GM23248 (cell line): ENCODE measurements around the gene DDOST. TPM values are rescaled to one million over a fixed set of nuclear protein-coding genes. Genes with fewer than 3 reads are reported as not detected.

Experiments
- DNase-seq: peaks from one replicate; pipeline ENCODE4 v3.0.0-alpha.2; 2015
- H2AFZ ChIP-seq: fragments of 200-600 bp; sonication (generic); 2 replicates; pipeline ENCODE4 v1.6.1; 2016; ENCODE audit warnings: antibody characterized with exemption
- H3F3A ChIP-seq: fragments of 200-600 bp; sonication (generic); 2 replicates; pipeline ENCODE4 v1.6.1; 2016; ENCODE audit warnings: mild to moderate bottlenecking, antibody characterized with exemption, mixed run types; ENCODE audit not compliant: insufficient read depth
- H3K27ac ChIP-seq: fragments of 200-600 bp; sonication (generic); 2 replicates; pipeline ENCODE4 v1.5.1; 2016; ENCODE audit warnings: mild to moderate bottlenecking
- H3K27me3 ChIP-seq: fragments of 200-600 bp; sonication (generic); replicated peaks from 2 replicates; pipeline ENCODE4 v1.6.1; 2016; ENCODE audit warnings: mild to moderate bottlenecking; ENCODE audit not compliant: insufficient read depth
- H3K36me3 ChIP-seq: fragments of 200-600 bp; sonication (generic); 2 replicates; pipeline ENCODE4 v1.6.1; 2016; ENCODE audit warnings: low read depth, mild to moderate bottlenecking
- H3K4me1 ChIP-seq: fragments of 200-600 bp; sonication (generic); 2 replicates; pipeline ENCODE4 v1.6.1; 2016; ENCODE audit warnings: mild to moderate bottlenecking; ENCODE audit not compliant: insufficient read depth
- H3K4me2 ChIP-seq: fragments of 200-600 bp; sonication (generic); one replicate; pipeline ENCODE4 v1.6.1; 2016; ENCODE audit warnings: mild to moderate bottlenecking; ENCODE audit not compliant: unreplicated experiment
- H3K4me3 ChIP-seq: fragments of 200-600 bp; sonication (generic); 2 replicates; pipeline ENCODE4 v1.5.1; 2016; ENCODE audit warnings: mild to moderate bottlenecking
- H3K79me2 ChIP-seq: fragments of 200-600 bp; sonication (generic); 2 replicates; pipeline ENCODE4 v1.6.1; 2016; ENCODE audit warnings: mild to moderate bottlenecking; ENCODE audit not compliant: insufficient read depth
- H3K9ac ChIP-seq: fragments of 200-600 bp; sonication (generic); 2 replicates; pipeline ENCODE4 v1.6.1; 2016; ENCODE audit warnings: mild to moderate bottlenecking
- H3K9me2 ChIP-seq: fragments of 200-600 bp; sonication (generic); 2 replicates; pipeline ENCODE4 v1.6.1; 2016; ENCODE audit warnings: mixed run types, mild to moderate bottlenecking, moderate library complexity; ENCODE audit not compliant: insufficient read depth
- H3K9me3 ChIP-seq: fragments of 200-600 bp; sonication (generic); one replicate; pipeline ENCODE4 v1.6.1; 2017; ENCODE audit warnings: low read depth
- H4K20me1 ChIP-seq: fragments of 200-600 bp; sonication (generic); 2 replicates; pipeline ENCODE4 v1.6.0; 2016; ENCODE audit not compliant: insufficient read depth
- EZH2 ChIP-seq: fragments of 200-600 bp; sonication (generic); IDR thresholded peaks from 2 replicates; pipeline ENCODE4 v1.6.1; 2018; ENCODE audit warnings: antibody characterized with exemption, mild to moderate bottlenecking; ENCODE audit not compliant: insufficient read depth, poor library complexity, severe bottlenecking
- EZH2phosphoT487 ChIP-seq: fragments of 200-600 bp; sonication (generic); IDR thresholded peaks from 2 replicates; pipeline ENCODE4 v1.6.1; 2018; ENCODE audit warnings: antibody characterized with exemption, moderate library complexity, mild to moderate bottlenecking, low read depth; ENCODE audit not compliant: insufficient read depth
- WGBS, 2 experiments: methylation state at CpG; one replicate each; pipeline ENCODE4 v1.1.6; 2015 to 2017; ENCODE audit warnings: low lambda C conversion rate in 2 of 2, low coverage in 1 of 2; ENCODE audit errors: missing lambda C conversion rate in 2 of 2; 5-methylcytosine and 5-hydroxymethylcytosine counted together
- in situ Hi-C: fragments of 300-500 bp; cut with MboI; formaldehyde crosslinking; loops from 2 replicates; pipeline ENCODE4 v1.15.0; 2020
- polyA plus RNA-seq: library from polyadenylated mRNA; unstranded; fragments of >200 nt; fragmentation: Nextera tagmentation; extraction: Ambion mirVana; gene quantifications from 2 replicates; pipeline ENCODE4 v1.2.1, GENCODE V29; 2016
- total RNA-seq: library from RNA; depleted of rRNA; stranded (reverse); fragments of >200 nt; shearing (Covaris generic); gene quantifications from 2 replicates; pipeline ENCODE4 v1.2.3, GENCODE V29; 2014

DDOST gene
- total and polyA plus RNA-seq, 2 experiments from 2014 or later, result 348 to 356 TPM

- H3K79me2 ChIP-seq, result peaks cover 5% of the 10 kb centered on the region; the same call in 1 of the 2 replicates
- DNase-seq, result no peak
- H3K27ac ChIP-seq, result no peak overlapping the region
- no peaks in the 10 kb centered on the region for H3K9me3 ChIP-seq
- H3K4me3 ChIP-seq, result no peak overlapping the region
- no peak overlapping the region for H3K4me2 ChIP-seq
- no peak overlapping the region for H3K9ac ChIP-seq
- 78 to 82% methylated on average over 6 of the region's 6 CpGs for WGBS, 2 experiments
- no peak overlapping the region for H2AFZ ChIP-seq
- H3K4me1 ChIP-seq, result no peaks in the 10 kb centered on the region
- no peaks in the 10 kb centered on the region for H3K9me2 ChIP-seq
- H3K36me3 ChIP-seq, result peaks cover 21% of the 10 kb centered on the region; the same call in 1 of the 2 replicates
- no peaks in the 10 kb centered on the region for H4K20me1 ChIP-seq
- in situ Hi-C loops, result no loop called here
- TF ChIP-seq EZH2phosphoT487, result no peak
- TF ChIP-seq EZH2, result no peak
- no peaks in the 10 kb centered on the region for H3K27me3 ChIP-seq
- no peaks in the 10 kb centered on the region for H3F3A ChIP-seq
Measured at GRCh38 chr1:20643080-20643479, 18.1 kb downstream of the DDOST start.

GRCh38 chr1:20641975-20642374, 19.2 kb downstream of the DDOST start:
- in situ Hi-C loops, result no loop called here
- no peaks in the 10 kb centered on the region for H4K20me1 ChIP-seq
- H3K4me1 ChIP-seq, result no peaks in the 10 kb centered on the region
- no peaks in the 10 kb centered on the region for H3K27me3 ChIP-seq
- no peak overlapping the region for H3K4me2 ChIP-seq
- H3K9me3 ChIP-seq, result no peaks in the 10 kb centered on the region
- H3K9me2 ChIP-seq, result no peaks in the 10 kb centered on the region
- no peaks in the 10 kb centered on the region for H3F3A ChIP-seq
- peaks cover 5% of the 10 kb centered on the region; the same call in 1 of the 2 replicates for H3K79me2 ChIP-seq
- no peak for DNase-seq
- no peak overlapping the region for H3K9ac ChIP-seq
- no peak overlapping the region for H3K4me3 ChIP-seq
- 88 to 91% methylated on average over 10 of the region's 10 CpGs for WGBS, 2 experiments
- no peak overlapping the region for H3K27ac ChIP-seq
- TF ChIP-seq EZH2 (no peak), EZH2phosphoT487 (no peak)
- H2AFZ ChIP-seq, result no peak overlapping the region
- H3K36me3 ChIP-seq, result peaks cover 17% of the 10 kb centered on the region; the same call in 1 of the 2 replicates

- no peaks in the 10 kb centered on the region for H3F3A ChIP-seq
- no peak overlapping the region for H3K27ac ChIP-seq
- H3K9ac ChIP-seq, result no peak overlapping the region
- H3K4me3 ChIP-seq, result no peak overlapping the region
- no peak overlapping the region for H2AFZ ChIP-seq
- H3K9me3 ChIP-seq, result no peaks in the 10 kb centered on the region
- in situ Hi-C loops, result no loop called here
- H3K36me3 ChIP-seq, result peaks cover 11% of the 10 kb centered on the region; the same call in 1 of the 2 replicates
- H3K4me2 ChIP-seq, result no peak overlapping the region
- H3K4me1 ChIP-seq, result peaks cover 6% of the 10 kb centered on the region; the same call in 1 of the 2 replicates
- 24% methylated on average over 6 of the region's 6 CpGs for WGBS, 2 experiments
- no peaks in the 10 kb centered on the region for H3K9me2 ChIP-seq
- no peaks in the 10 kb centered on the region for H4K20me1 ChIP-seq
- TF ChIP-seq EZH2 (no peak), EZH2phosphoT487 (no peak)
- H3K79me2 ChIP-seq, result peaks cover 22% of the 10 kb centered on the region
- DNase-seq, result peak; percentile 64
- H3K27me3 ChIP-seq, result no peaks in the 10 kb centered on the region
Measured at GRCh38 chr1:20640183-20640597, 21.0 kb downstream of the DDOST start.

- Histone ChIP-seq H3K4me1 (peaks cover 17% of the 10 kb centered on the region; the same call in 1 of the 2 replicates), H2AFZ (no peak overlapping the region), H3K9me2 (no peaks in the 10 kb centered on the region), H3K36me3 (no peaks in the 10 kb centered on the region), H3K27ac (no peak overlapping the region), H3K4me2 (no peak overlapping the region), H3K9ac (no peak overlapping the region), H4K20me1 (no peaks in the 10 kb centered on the region), H3K4me3 (no peak overlapping the region), H3K27me3 (no peaks in the 10 kb centered on the region), H3K9me3 (no peaks in the 10 kb centered on the region), H3K79me2 (peaks cover 35% of the 10 kb centered on the region), H3F3A (0 out of 2 replicates have a peak, but pooled peaks cover 7% of the 10 kb centered on the region)
- 88 to 91% methylated on average over 8 of the region's 8 CpGs for WGBS, 2 experiments
- in situ Hi-C loops, result loop anchor here (5.0 kb wide), 1 partner anchor 105 kb away; no protein-coding TSS in a partner anchor
- no peak for TF ChIP-seq EZH2
- no peak for TF ChIP-seq EZH2phosphoT487
- no peak for DNase-seq
Measured at GRCh38 chr1:20636785-20637347, 24.3 kb downstream of the DDOST start.
